8988T (cell line): Measurements from ENCODE around the gene CLIC5.

ENCODE experiments used
- DNase-seq: peaks from one replicate; pipeline ENCODE4 v3.0.0; 2011

Gene CLIC5

GRCh38 chr6:45923831-45924391 is 91.7 kb downstream of the CLIC5 start:
- no peak for DNase-seq

DNA sequence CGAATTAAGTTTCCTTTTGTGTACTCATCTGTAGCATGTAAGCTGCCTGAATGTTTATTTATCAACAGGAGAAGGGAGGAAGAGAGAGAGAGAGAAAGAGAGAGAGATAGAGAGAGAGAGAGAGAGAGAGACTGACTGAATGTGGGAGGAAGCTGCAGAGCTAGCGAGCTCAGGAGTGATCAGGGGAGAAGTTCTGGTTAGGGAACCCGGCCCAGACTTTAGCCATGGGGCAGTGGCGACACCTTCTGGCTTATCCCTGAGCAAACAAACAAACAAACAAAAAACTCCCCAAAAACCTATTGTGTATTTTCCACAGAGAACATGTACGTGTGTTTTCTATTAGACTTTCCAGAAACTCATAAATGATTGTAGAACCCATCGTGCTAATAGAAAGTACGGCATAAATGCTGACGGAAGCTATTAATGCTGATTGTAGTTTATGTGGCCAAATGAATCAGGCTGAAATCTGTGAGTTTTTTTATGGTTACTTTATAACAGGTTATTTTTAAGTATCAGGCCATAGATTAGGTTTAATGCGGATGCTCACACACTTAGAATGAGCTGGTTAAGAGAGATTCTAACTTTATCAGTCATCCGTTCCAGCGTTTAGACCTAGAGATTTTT is 92.8 kb downstream of the CLIC5 start:
- DNase-seq, result no peak

GRCh38 chr6:45921691-45922281 is 93.9 kb downstream of the CLIC5 start:
- no peak for DNase-seq

DNA sequence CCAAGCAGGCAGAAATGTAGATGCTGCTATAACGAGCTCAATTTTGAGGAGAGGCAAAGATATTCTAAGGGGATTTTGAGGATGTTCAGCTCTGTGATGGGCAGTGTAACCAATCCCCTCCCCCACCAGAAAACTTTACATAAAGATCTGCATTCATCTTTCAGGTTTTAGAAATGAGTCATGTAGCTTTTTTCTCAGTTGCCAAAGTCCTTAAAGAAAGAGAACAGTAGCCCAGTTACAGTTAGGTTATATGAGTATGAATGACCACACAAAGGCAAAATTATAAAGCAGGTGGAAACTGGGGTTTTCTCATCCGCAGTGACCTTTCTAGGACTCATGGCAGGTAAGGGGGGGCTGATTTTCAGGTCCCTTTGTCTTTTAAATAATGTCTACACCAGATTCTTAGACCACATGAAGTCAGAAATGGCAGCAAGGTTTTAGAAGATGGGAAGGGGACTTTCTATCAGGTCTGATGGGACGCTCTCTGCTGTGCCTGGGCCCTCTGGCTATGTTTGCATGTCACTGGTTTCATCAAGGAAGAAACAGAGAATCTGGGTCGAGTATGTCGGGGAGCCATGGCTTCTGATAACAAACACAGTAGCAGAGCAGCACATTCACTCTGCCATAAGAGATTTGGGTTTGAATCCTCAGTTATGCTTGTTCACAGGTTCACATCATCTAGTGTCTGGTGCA is 94.7 kb downstream of the CLIC5 start:
- no peak for DNase-seq

DNA sequence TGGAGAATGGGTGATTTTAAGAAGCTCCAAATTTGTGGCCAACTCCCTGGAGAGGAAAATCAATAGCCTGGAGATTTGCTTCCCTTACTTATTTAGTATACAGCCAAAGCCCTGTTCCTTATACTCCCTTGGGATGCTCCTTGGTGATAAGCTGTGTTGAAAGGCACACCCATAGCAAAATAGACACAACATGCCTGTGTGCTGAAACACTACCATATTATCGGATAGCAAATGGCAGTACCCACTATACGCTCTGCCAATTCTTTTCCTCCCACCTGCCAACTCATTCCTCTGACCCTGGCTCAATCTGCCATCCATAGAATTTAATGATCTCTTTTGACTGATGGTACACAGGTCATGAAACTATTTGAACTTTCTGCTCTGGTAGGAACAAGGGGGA is 98.2 kb downstream of the CLIC5 start:
- DNase-seq, result no peak

DNA sequence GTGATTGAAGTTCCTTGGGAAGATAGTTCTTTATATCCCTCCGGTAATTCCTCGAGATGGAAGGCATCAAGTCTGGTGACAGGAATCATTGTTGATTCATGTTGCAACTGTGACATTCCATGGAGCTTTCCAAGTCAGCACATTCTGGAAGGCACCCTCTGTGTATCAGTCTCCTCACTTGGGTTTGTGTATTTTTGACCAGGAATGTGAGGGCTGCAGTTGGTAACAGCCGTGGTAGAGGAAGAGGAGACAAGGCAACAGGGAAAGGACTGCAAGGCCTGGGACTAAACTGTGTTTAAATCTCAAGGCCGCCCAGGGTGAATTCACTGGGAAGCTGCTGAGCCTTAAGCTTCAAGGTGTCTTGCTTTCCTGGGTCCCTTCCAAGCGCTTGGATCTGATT is 99.0 kb downstream of the CLIC5 start:
- DNase-seq, result no peak

GRCh38 chr6:45915780-45916468 is 99.7 kb downstream of the CLIC5 start:
- DNase-seq, result no peak

DNA sequence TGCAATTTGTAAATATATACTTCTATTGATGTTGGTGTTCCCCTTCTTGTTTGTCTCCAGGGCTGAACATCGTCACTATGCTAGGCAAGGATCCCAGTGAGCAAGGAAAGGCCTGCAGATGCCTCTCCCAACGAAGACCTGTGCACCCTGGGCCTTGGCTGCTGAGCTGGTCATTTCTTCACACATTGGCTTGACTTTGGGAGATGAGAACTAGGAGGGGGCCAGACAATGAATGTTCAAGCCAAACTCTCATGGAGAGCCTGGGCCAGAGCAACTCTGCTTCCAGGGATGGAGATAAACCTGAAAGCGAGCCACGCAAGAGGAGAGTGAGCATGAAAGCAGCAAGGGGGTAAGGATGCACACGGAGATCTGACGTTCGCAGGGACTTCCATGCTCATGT is 104.0 kb downstream of the CLIC5 start:
- DNase-seq, result no peak

DNA sequence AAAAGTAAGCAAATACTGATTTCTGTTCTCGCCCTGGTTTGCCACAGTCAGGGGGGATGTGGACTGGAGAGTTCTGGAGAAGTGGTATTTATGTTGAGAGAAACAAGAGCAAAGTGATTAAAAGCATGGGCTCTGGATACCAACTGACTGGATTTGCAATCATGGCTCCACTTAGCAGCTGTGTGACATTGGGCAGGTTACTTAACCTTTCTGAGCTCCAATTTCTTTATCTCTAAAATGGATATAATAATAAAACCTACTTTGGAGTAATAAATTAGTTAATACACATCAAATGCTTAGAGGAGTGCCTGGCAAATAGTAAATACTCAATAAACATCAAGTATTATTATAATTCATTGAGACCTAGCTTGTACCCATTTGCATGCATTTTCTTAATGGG is 111.7 kb downstream of the CLIC5 start:
- no peak for DNase-seq

- DNase-seq, result no peak
Observed at GRCh38 chr6:45902984-45903383, 112.7 kb downstream of the CLIC5 start.

DNA sequence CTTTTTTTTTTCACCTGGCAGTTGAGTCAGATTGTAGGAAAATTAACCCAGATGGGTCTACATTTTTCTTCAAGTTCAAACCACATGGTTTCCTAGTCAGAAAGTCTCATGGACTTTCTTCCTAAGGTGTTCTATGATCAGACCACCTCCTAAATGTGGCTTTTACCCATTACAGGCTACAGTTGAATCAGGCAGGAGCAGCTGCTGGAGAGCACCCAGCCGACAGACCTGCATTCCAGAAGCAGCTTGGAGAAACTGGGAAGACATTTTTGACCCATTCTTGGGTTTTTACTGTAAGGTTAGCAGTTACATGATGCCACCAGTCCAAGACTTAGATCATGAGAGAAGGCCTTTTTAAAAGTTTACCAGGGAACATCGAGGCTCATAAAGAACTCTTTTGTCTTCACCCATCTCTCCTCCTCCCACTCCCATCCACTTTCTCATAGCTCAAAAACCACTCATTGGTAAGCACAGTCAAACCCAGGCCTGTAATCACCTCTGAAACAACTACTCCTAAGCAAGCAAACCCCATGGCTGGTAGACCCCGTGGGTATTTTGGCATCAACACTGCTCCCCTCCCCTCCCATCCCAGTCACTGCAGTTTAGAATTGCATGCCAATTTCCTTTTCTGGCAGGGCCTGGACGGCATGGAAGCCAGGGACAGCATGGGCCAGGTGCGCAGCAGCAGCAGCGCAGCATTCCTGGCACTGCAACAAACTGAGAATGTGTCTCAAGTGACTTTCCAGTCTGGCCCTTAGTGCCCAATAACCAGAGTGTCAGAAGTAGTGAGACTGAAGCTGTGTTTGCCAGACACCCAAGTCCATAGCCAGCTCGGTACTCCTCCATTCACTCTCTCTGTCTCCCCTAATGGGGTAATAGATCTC is 113.7 kb downstream of the CLIC5 start:
- DNase-seq, result no peak

GRCh38 chr6:45900808-45901752 is 114.6 kb downstream of the CLIC5 start:
- DNase-seq, result no peak

GRCh38 chr6:45899683-45899946 is 116.0 kb downstream of the CLIC5 start:
- DNase-seq, result no peak

GRCh38 chr6:45898941-45899682 is 116.5 kb downstream of the CLIC5 start:
- no peak for DNase-seq

GRCh38 chr6:45896783-45897441 is 118.7 kb downstream of the CLIC5 start:
- no peak for DNase-seq

GRCh38 chr6:45895569-45895968 is 120.1 kb downstream of the CLIC5 start:
- DNase-seq, result no peak

- no peak for DNase-seq
Observed at GRCh38 chr6:45892696-45893245, 122.9 kb downstream of the CLIC5 start.

- no peak for DNase-seq
Observed at GRCh38 chr6:45892196-45892595, 123.5 kb downstream of the CLIC5 start.

GRCh38 chr6:45886776-45887175 is 128.9 kb downstream of the CLIC5 start:
- DNase-seq, result no peak

- no peak for DNase-seq
Observed at GRCh38 chr6:45884336-45884735, 131.3 kb downstream of the CLIC5 start.
